PFSK-1 (cell line): Measurements from ENCODE around the gene SMG6.

Experiments
- FOXP2 ChIP-seq: optimal IDR thresholded peaks from 2 replicates; pipeline ENCODE3; 2011; ENCODE audit warnings: borderline replicate concordance, control low read depth, inconsistent platforms; ENCODE audit not compliant: insufficient read depth; ENCODE audit errors: extremely low read length, extremely low read depth
- POLR2AphosphoS5 ChIP-seq: IDR thresholded peaks from 2 replicates; pipeline ENCODE4 v1.6.1; 2012; ENCODE audit warnings: low read depth, mild to moderate bottlenecking, control low read depth, low read length, moderate library complexity
- SIN3A ChIP-seq: IDR thresholded peaks from 2 replicates; pipeline ENCODE4 v1.6.1; 2012; ENCODE audit warnings: mild to moderate bottlenecking, low read length, moderate library complexity, borderline replicate concordance; ENCODE audit not compliant: insufficient read depth
- TAF1 ChIP-seq: IDR thresholded peaks from 2 replicates; pipeline ENCODE4 v1.6.1; 2012; ENCODE audit warnings: low read length, control low read depth, borderline replicate concordance; ENCODE audit not compliant: insufficient read depth
- TF ChIP-seq, protein P1 (sequence below), 2 experiments: IDR thresholded peaks; 2 replicates each; pipeline versions ENCODE4 v1.6.1 to v1.8.0; 2011 to 2012; ENCODE audit warnings: low read depth in 2 of 2, low read length in 2 of 2, control low read depth in 1 of 2, inconsistent platforms in 1 of 2, mild to moderate bottlenecking in 1 of 2, moderate library complexity in 1 of 2; ENCODE audit not compliant: insufficient read depth in 1 of 2

The SMG6 gene

DNA sequence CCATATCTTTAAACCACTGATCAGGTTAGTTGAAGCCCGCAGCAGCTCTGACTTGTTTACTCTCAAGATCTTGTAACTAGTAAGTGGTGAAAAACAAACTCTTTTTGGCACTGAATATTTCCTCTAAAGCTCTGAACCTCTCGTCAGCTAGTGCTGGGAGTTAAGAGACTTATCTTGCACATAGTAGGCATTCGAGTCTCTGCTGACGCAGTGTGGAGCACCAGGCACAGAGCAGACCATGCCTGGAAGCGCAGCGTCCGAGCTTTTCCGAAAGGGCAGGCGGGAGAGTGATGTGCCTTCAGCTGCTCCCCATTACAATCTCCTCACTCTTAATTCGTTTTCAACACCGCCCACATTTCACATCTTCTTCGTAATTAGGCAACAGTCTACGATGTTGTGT lies 63.0 kb downstream of the SMG6 start:
- no peak for TF ChIP-seq SIN3A

DNA sequence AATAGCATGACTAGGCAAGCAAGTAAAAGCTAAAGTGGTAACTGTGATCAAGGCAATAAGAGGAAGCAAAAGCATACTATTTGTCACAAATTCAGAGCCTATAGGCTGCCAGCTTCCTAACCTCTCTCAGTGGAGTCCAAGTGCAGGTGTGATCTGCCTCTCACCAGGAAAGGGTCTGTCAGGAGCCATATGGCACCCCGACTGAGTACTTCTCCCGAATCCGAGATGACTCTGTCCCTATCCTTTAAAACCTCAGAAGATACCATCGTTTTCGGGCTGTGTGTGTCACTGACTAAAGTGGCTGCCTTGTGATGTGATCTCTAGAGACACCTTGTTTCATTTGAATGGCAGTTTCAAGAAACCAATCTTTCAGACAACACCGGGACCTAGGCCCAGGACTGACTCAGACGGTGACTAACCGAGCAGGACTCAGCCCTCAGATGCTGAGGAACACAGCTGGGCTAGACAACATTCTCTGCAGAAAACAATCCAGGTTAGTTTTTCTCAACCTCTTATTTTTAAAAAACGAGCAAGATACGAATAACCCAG lies 63.6 kb downstream of the SMG6 start:
- TF ChIP-seq TAF1 (no peak), FOXP2 (peak; percentile 27)
- TF ChIP-seq, protein P1, sequence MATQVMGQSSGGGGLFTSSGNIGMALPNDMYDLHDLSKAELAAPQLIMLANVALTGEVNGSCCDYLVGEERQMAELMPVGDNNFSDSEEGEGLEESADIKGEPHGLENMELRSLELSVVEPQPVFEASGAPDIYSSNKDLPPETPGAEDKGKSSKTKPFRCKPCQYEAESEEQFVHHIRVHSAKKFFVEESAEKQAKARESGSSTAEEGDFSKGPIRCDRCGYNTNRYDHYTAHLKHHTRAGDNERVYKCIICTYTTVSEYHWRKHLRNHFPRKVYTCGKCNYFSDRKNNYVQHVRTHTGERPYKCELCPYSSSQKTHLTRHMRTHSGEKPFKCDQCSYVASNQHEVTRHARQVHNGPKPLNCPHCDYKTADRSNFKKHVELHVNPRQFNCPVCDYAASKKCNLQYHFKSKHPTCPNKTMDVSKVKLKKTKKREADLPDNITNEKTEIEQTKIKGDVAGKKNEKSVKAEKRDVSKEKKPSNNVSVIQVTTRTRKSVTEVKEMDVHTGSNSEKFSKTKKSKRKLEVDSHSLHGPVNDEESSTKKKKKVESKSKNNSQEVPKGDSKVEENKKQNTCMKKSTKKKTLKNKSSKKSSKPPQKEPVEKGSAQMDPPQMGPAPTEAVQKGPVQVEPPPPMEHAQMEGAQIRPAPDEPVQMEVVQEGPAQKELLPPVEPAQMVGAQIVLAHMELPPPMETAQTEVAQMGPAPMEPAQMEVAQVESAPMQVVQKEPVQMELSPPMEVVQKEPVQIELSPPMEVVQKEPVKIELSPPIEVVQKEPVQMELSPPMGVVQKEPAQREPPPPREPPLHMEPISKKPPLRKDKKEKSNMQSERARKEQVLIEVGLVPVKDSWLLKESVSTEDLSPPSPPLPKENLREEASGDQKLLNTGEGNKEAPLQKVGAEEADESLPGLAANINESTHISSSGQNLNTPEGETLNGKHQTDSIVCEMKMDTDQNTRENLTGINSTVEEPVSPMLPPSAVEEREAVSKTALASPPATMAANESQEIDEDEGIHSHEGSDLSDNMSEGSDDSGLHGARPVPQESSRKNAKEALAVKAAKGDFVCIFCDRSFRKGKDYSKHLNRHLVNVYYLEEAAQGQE (IDR thresholded peaks at IDR 0.05; ENCODE audit: insufficient read depth in 1 of 2, low read depth in 2 of 2, low read length in 2 of 2) = no peak

DNA sequence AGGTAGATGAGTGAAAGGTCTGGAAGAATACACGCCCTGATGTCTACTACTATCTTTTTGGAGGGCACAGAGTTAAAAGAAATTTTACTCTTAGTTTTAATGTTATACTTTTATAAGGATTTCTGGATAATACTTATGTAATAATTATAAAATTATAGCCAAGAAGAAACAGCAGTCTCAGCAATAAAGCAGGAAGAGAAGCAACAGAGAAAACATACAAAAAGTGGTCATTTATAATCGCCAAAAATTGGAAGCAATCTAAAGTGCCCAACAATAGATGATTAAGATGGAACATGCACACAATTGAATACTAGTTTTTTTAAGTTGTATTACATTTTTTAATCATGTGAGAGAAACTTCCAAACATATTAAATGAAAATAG lies 64.4 kb downstream of the SMG6 start:
- no peak for TF ChIP-seq FOXP2
- no peak for TF ChIP-seq TAF1
- TF ChIP-seq, protein P1 (IDR thresholded peaks at IDR 0.05; ENCODE audit: insufficient read depth in 1 of 2, low read depth in 2 of 2, low read length in 2 of 2) = no peak

DNA sequence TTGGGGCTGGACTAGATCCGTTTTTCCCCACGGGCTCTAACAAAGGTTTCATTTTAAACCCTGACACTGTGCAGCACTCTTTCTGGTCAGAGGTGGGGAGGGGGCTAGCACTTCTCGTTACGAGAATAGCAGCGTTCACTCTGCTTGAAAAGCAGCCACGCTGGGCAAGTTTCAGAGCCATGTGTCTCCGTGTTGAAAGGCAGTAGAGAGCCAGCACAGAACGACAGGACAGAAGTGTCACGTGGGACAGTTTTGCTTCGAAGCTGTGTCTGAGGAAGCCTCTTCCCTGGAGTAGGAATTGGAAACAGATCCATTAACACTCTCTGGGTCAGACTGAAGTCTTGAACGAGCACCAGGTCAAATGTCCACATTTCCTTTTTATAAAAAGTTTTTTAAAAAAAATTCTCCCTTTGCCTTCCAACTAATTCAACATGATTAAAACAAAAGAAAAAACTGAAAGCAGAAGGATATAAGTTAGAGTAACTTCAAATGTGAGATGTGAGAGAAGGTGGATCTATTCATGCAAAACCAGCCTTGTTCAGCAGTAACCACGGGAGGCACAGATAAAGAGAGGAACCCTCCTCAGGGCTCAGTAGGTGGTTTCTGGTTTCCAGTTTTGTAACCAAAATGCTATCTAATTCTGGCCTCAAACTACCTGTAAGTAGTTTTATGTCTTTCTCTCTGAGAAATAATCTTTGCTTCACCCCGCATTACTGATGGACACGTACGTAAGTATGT lies 65.0 kb downstream of the SMG6 start:
- TF ChIP-seq FOXP2 = no peak
- TF ChIP-seq, protein P1 (IDR thresholded peaks at IDR 0.05; ENCODE audit: insufficient read depth in 1 of 2, low read depth in 2 of 2, low read length in 2 of 2) = no peak
- TF ChIP-seq POLR2AphosphoS5 = no peak
- no peak for TF ChIP-seq TAF1
- TF ChIP-seq SIN3A = no peak

DNA sequence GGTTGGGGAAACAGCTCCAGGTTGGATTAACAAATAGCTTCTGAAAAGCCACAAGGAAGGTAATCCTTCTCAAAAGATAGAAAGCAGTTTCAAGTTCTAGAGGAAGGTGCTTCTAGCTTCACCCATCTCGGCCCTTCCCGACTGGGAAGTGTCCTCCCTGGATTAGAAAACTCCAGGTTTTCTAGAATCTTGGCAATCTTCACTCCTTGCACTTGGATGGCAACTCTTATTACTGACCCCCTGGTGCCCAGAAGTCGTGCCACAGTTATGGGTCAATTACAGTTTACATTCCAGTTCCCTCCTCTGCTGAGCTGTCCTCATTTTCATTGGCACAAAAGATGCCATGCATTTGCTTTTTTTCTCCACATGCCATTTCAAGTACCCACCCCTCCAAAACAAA lies 65.6 kb downstream of the SMG6 start:
- TF ChIP-seq SIN3A (no peak), TAF1 (no peak), POLR2AphosphoS5 (no peak), FOXP2 (no peak)
- TF ChIP-seq, protein P1 (IDR thresholded peaks at IDR 0.05; ENCODE audit: insufficient read depth in 1 of 2, low read depth in 2 of 2, low read length in 2 of 2) = no peak
